ENCODE measurements around the gene SORCS2. TPM values are rescaled to one million over a fixed set of nuclear protein-coding genes. Genes with fewer than 3 reads are reported as not detected.

The SORCS2 gene
- polyA plus RNA-seq, 3 donors = 0.46 to 0.55 TPM; not detected in 1

GRCh38 chr4:7170012-7170411 is 22.3 kb upstream of the SORCS2 start:
- H3K36me3 Mint-ChIP-seq = no peaks in the 10 kb centered on the region
- no peak overlapping the region for H3K9ac ChIP-seq (ENCODE audit: insufficient read depth, low read length, poor library complexity, severe bottlenecking)
- H4K20me1 ChIP-seq (ENCODE audit: insufficient read depth, low read length) = no peaks in the 10 kb centered on the region
- no peaks in the 10 kb centered on the region for H3K36me3 ChIP-seq (replicated peaks in 1 of 2; ENCODE audit: control insufficient read depth in 1 of 2, insufficient read depth in 2 of 2, low read length in 2 of 2)
- H3K4me1 Mint-ChIP-seq = no peaks in the 10 kb centered on the region
- no peaks in the 10 kb centered on the region for H3K4me1 ChIP-seq (ENCODE audit: control insufficient read depth in 1 of 2, insufficient read depth in 2 of 2, low read length in 2 of 2)
- no CpG with 5 or more reads among the region's 3 CpGs for WGBS (ENCODE audit: insufficient coverage)
- H3K9me3 ChIP-seq (replicated peaks in 1 of 2; ENCODE audit: control insufficient read depth in 1 of 2, insufficient read depth in 1 of 2, low read length in 2 of 2) = no peaks in the 10 kb centered on the region
- TF ChIP-seq CTCF (IDR thresholded peaks at IDR 0.05) = no peak
- H3K4me2 ChIP-seq (replicated peaks; ENCODE audit: extremely low read depth, low read length, poor library complexity, severe bottlenecking) = no peak overlapping the region
- intact Hi-C loops (cut with micrococcal nuclease) = no loop called here
- H2AFZ ChIP-seq (ENCODE audit: insufficient read depth, low read depth, low read length, poor library complexity, severe bottlenecking) = no peak overlapping the region
- H3K27ac Mint-ChIP-seq = no peak overlapping the region
- no peak overlapping the region for H3K4me3 Mint-ChIP-seq
- no peaks in the 10 kb centered on the region for H3K27me3 ChIP-seq (ENCODE audit: control insufficient read depth in 2 of 2, insufficient read depth in 2 of 2, low read length in 2 of 2)
- H3K27me3 Mint-ChIP-seq (ENCODE audit: low read depth in 3 of 3) = peaks cover 5 to 10% (median 7%) of the 10 kb centered on the region in 3 donors
- peaks cover 0 to 1% (median 0%) of the 10 kb centered on the region in 7 donors for H3K9me3 Mint-ChIP-seq
- no peak overlapping the region for H3K4me3 ChIP-seq (replicated peaks in 1 of 3; ENCODE audit: low read depth in 2 of 3, low read length in 3 of 3)
- no peak overlapping the region for H3K27ac ChIP-seq (ENCODE audit: low read depth in 1 of 2, low read length in 2 of 2)
- no peaks in the 10 kb centered on the region for H3K79me2 ChIP-seq (ENCODE audit: insufficient read depth, low read length)
- DNase-seq = no peak

- 71% methylated on average over 1 of the region's 4 CpGs for WGBS (ENCODE audit: insufficient coverage)
- H3K36me3 Mint-ChIP-seq = no peaks in the 10 kb centered on the region
- Histone ChIP-seq H3K36me3 (replicated peaks in 1 of 2; ENCODE audit: control insufficient read depth in 1 of 2, insufficient read depth in 2 of 2, low read length in 2 of 2) (no peaks in the 10 kb centered on the region), H3K4me3 (replicated peaks in 1 of 3; ENCODE audit: low read depth in 2 of 3, low read length in 3 of 3) (no peak overlapping the region), H4K20me1 (ENCODE audit: insufficient read depth, low read length) (no peaks in the 10 kb centered on the region), H3K79me2 (ENCODE audit: insufficient read depth, low read length) (no peaks in the 10 kb centered on the region), H3K9ac (ENCODE audit: insufficient read depth, low read length, poor library complexity, severe bottlenecking) (no peak overlapping the region), H3K9me3 (replicated peaks in 1 of 2; ENCODE audit: control insufficient read depth in 1 of 2, insufficient read depth in 1 of 2, low read length in 2 of 2) (no peaks in the 10 kb centered on the region), H3K27ac (ENCODE audit: low read depth in 1 of 2, low read length in 2 of 2) (no peak overlapping the region), H3K4me2 (replicated peaks; ENCODE audit: extremely low read depth, low read length, poor library complexity, severe bottlenecking) (no peak overlapping the region), H3K27me3 (ENCODE audit: control insufficient read depth in 2 of 2, insufficient read depth in 2 of 2, low read length in 2 of 2) (no peaks in the 10 kb centered on the region), H2AFZ (ENCODE audit: insufficient read depth, low read depth, low read length, poor library complexity, severe bottlenecking) (no peak overlapping the region), H3K4me1 (ENCODE audit: control insufficient read depth in 1 of 2, insufficient read depth in 2 of 2, low read length in 2 of 2) (no peaks in the 10 kb centered on the region)
- H3K27ac Mint-ChIP-seq = no peak overlapping the region
- no peak for DNase-seq
- no peaks in the 10 kb centered on the region for H3K4me1 Mint-ChIP-seq
- no peak for TF ChIP-seq CTCF (IDR thresholded peaks at IDR 0.05)
- no peak overlapping the region for H3K4me3 Mint-ChIP-seq
- H3K27me3 Mint-ChIP-seq (ENCODE audit: low read depth in 3 of 3) = peaks cover 9 to 11% (median 10%) of the 10 kb centered on the region in 3 donors
- intact Hi-C loops (cut with micrococcal nuclease) = no loop called here
- H3K9me3 Mint-ChIP-seq = no peaks in the 10 kb centered on the region
Measured at GRCh38 chr4:7171191-7171900, 21.0 kb upstream of the SORCS2 start.

Measured in CD14-positive monocyte (primary cell).